Spleen (tissue), 7 donors: ENCODE data around the gene OMG.

ENCODE experiments used
- POLR2A ChIP-seq, 3 donors: fragments of 450-650 bp; IDR thresholded peaks; one replicate each; pipeline ENCODE4 v1.5.1; 2017; ENCODE audit warnings: antibody characterized with exemption in 3 of 3, mild to moderate bottlenecking in 1 of 3
- POLR2AphosphoS5 ChIP-seq, 3 donors: sonication (generic); formaldehyde crosslinking; IDR thresholded peaks; one replicate each; pipeline ENCODE4 v1.5.1; 2017; ENCODE audit warnings: antibody characterized with exemption in 3 of 3
- TF ChIP-seq, protein P1 (sequence below), 11 experiments: fragments of 200-600 bp in 7 of 11; fragments of 450-650 bp in 4 of 11; sonication (generic) in 4 of 11; IDR thresholded peaks in 8 of 11; conservative IDR thresholded peaks in 3 of 11; 1 replicate in 7 of 11; 2 replicates in 4 of 11; pipeline versions ENCODE4 v1.4.0 to v1.8.0; 2016 to 2021; ENCODE audit warnings: antibody characterized with exemption in 11 of 11, inconsistent platforms in 4 of 11, mild to moderate bottlenecking in 1 of 11
- donor health status: DM: no; HTN: no; CAD: no; lungs with moderate emphysema.
- donor health status: DM: no; HTN: no; CAD: no.
- donor health status: DM: no; HTN: no; CAD: no.

DNA sequence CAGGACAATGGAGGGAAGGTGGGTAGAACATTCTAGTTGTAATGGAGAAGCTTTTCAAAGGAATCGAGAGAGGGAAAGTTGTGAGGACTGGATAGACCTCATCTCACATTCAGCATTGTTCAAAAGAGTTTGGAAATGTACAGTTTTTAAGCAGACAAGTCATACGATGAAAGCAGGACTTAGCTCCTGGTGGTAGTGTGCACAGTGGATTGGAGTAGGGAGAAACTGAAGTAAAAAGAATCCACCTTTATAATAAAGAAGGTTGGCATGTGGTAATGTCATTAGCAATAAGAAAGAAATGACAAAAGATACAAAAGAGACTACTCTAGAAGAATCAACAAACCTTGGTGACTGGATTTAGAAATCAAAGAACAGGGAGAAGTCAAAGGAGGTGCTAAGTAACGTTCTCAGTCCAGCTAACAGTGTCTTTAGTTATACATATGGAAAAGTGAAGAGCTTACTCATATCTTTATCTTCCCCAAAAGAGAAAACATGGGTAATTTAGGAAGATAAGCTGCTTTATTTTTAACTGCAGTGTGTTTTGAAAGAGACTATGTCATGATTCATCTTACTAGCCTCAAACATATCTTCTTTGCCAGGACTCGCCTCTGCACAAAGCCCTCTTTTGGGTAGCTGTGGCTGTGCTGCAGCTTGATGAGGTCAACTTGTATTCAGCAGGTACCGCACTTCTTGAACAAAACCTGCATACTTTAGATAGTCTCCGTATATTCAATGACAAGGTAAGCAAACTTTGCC is 43.0 kb upstream of the OMG start:
- TF ChIP-seq POLR2AphosphoS5 (IDR thresholded peaks at IDR 0.05) (no peak), POLR2A (IDR thresholded peaks at IDR 0.05) (no peak)
- TF ChIP-seq, protein P1, sequence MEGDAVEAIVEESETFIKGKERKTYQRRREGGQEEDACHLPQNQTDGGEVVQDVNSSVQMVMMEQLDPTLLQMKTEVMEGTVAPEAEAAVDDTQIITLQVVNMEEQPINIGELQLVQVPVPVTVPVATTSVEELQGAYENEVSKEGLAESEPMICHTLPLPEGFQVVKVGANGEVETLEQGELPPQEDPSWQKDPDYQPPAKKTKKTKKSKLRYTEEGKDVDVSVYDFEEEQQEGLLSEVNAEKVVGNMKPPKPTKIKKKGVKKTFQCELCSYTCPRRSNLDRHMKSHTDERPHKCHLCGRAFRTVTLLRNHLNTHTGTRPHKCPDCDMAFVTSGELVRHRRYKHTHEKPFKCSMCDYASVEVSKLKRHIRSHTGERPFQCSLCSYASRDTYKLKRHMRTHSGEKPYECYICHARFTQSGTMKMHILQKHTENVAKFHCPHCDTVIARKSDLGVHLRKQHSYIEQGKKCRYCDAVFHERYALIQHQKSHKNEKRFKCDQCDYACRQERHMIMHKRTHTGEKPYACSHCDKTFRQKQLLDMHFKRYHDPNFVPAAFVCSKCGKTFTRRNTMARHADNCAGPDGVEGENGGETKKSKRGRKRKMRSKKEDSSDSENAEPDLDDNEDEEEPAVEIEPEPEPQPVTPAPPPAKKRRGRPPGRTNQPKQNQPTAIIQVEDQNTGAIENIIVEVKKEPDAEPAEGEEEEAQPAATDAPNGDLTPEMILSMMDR (IDR thresholded peaks at IDR 0.05 in 8 of 11, conservative IDR thresholded peaks at IDR 0.05 in 3 of 11) = no peak
